Heart right ventricle (tissue), 16 donors: ENCODE results near the gene KRTAP10-3. TPM values are rescaled to one million over a fixed set of nuclear protein-coding genes. Genes with fewer than 3 reads are reported as not detected.

Experiments
- ATAC-seq, 8 donors: fragments of 200-7000 bp; cut with Tn5 transposase; one replicate each; pipeline ENCODE4 v1.9.1; 2020; ENCODE audit warnings: mild to moderate bottlenecking in 8 of 8, moderate library complexity in 8 of 8, moderate number of reproducible peaks in 1 of 8
- DNase-seq, 2 donors: peaks; one replicate each; pipeline ENCODE4 v3.0.0-alpha.2; 2020
- H3K27ac ChIP-seq, 10 donors: fragments of 200-600 bp; sonication (generic) in 2 of 10; one replicate each; pipeline versions ENCODE4 v1.5.0 to v1.8.0; 2020 to 2022; ENCODE audit warnings: mild to moderate bottlenecking in 3 of 10
- H3K27me3 ChIP-seq, 7 donors: fragments of 200-600 bp; one replicate each; pipeline ENCODE4 v1.8.0; 2021 to 2022; ENCODE audit warnings: mild to moderate bottlenecking in 2 of 7
- H3K36me3 ChIP-seq, 9 donors: fragments of 200-600 bp; sonication (generic) in 1 of 9; one replicate each; pipeline versions ENCODE4 v1.5.0 to v1.8.0; 2020 to 2022; ENCODE audit warnings: mild to moderate bottlenecking in 2 of 9
- H3K4me1 ChIP-seq, 9 donors: fragments of 200-600 bp; sonication (generic) in 1 of 9; one replicate each; pipeline versions ENCODE4 v1.5.0 to v1.8.0; 2020 to 2022; ENCODE audit warnings: mild to moderate bottlenecking in 4 of 9
- H3K4me3 ChIP-seq, 10 donors: fragments of 200-600 bp; sonication (generic) in 2 of 10; one replicate each; pipeline versions ENCODE4 v1.5.0 to v1.8.0; 2020 to 2022; ENCODE audit warnings: mild to moderate bottlenecking in 7 of 10, moderate library complexity in 2 of 10
- H3K9me3 ChIP-seq, 11 donors: fragments of 200-600 bp in 10 of 11; sonication (generic) in 2 of 11; one replicate each; pipeline versions ENCODE4 v1.5.0 to v1.8.0; 2013 to 2022; ENCODE audit warnings: mild to moderate bottlenecking in 2 of 11, control low read depth in 1 of 11, moderate library complexity in 1 of 11
- CTCF ChIP-seq, 9 donors: fragments of 200-600 bp; sonication (generic) in 2 of 9; IDR thresholded peaks; one replicate each; pipeline versions ENCODE4 v1.5.0 to v1.8.0; 2021 to 2022; ENCODE audit warnings: antibody characterized with exemption in 9 of 9, mild to moderate bottlenecking in 5 of 9, moderate library complexity in 1 of 9
- WGBS, 2 donors: extraction: QIAGEN DNeasy Blood & Tissue Kit; methylation state at CpG; one replicate each; pipeline ENCODE4 v1.1.7; 2013; ENCODE audit warnings: inconsistent platforms in 1 of 2; 5-methylcytosine and 5-hydroxymethylcytosine counted together
- intact Hi-C, 10 donors: fragments of 100-400 bp; cut with DNase I; formaldehyde crosslinking; loops; one replicate each; pipeline versions ENCODE4 v1.11.1 to v1.14.2; 2022
- polyA plus RNA-seq, 2 donors: library from polyadenylated mRNA; stranded (reverse); fragments of 200-250 nt; gene quantifications; one replicate each; pipeline ENCODE4 v1.2.3, GENCODE V29; 2013
- total RNA-seq, 10 donors: library from RNA; stranded (reverse); fragmentation: NEBNext Ultra II Directional in 3 of 10; extraction: Animal tissue kit (Norgen Biotek cat#: 25700) in 3 of 10; gene quantifications; one replicate each; pipeline versions ENCODE4 v1.2.1 to v1.2.4, GENCODE V29; 2021 to 2023
- donor health status: Arrhythmogenic right ventricular cardiomyopathy.
- donor health status: ischemic (EF 13 %, LVEDD 7.1; RV severe dilation, severe dysfunction).
- donor health status: healthy with polysubstance abuse.
- donor health status: DM: no; HTN: yes; CAD: no.
- donor health status: DM: no; HTN: no; CAD: no.
- donor health status: ischemic (EF 25% LVEDD 6.9; RV normal size, moderate dysfunction).
- donor health status: ischemic (EF 25% LVEDD 5.7; RV mildly dilated, moderate dysfunction).
- donor health status: healthy.
- donor health status: DM: yes; HTN: yes; CAD: no.
- donor health status: Ischemic cardiomyopathy.
- donor health status: ischemic (EF 35%, LVEDD 5.7; RV mildly dilated, moderate dysfunction).
- donor health status: nonischemic (EF 11% LVEDD 7.7; RV severe dilation, severe dysfunction).
- donor health status: DM: yes; HTN: yes; CAD: no.
- donor health status: PGD.
- donor health status: ischemic (EF 29% LVEDD 5.4; RV normal size, mild dysfunction).
- donor health status: nonischemic (EF 23%, LVEDD 6.1; RV moderate dilation, normal function).

KRTAP10-3 gene
- total and polyA plus RNA-seq, 12 donors: not detected

DNA sequence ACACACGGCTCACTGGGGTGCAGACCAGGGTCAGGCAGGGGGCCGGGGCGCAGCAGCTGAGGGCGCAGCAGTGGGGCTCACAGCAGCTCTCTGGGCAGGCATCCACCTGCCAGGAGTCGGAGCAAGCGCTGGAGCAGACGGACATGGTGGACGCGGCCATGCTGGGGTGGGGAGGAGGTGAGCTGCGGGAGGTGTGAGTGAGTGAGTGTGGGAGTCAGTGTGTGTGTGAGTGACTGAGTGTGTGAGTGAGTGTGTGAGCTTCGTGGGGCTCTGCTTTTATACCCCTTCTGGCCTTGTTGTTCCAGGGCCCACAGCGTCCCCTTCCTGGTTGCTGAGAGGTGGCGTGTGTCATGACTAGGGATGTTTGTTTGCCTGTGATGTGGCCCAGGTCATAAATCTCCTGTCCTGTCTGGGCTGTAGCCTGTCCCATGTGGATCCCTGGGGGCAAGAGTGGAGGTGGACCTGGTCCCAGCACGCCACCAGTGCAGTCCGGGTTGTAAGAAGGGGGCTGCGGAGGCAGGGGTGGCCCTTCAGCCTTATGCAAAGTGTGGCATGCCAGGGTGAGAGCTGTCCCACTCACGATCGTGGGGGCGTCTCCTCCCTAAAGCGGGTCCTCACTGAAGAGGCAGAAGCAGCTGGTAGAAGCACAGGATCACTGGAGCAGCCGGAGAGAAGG lies 18.5 kb downstream of the KRTAP10-3 start, which contains the start of gene KRTAP10-1:
Gene KRTAP10-1 (minus strand): TSS at position 205 of the 676 bp plus-strand sequence. CDS start 45 bp downstream, at position 160.
- Histone ChIP-seq H3K27ac (no peak within 1 kb of the TSS), H3K4me3 (no peak within 1 kb of the TSS), H3K4me1 (no peaks in the 10 kb centered on the region), H3K9me3 (peaks cover 0 to 33% (median 5%) of the 10 kb centered on the region in 11 donors), H3K27me3 (peaks cover 0 to 39% (median 0%) of the 10 kb centered on the region in 7 donors), H3K36me3 (no peaks in the 10 kb centered on the region)
- WGBS, 2 donors: 77 to 84% methylated on average over 21 of the region's 21 CpGs
- ATAC-seq (no peak), DNase-seq (no peak)
- intact Hi-C loops: no loop called here
- TF ChIP-seq CTCF (IDR thresholded peaks at IDR 0.05): no peak

- no peaks in the 10 kb centered on the region for H3K36me3 ChIP-seq
- DNase-seq: no peak
- ATAC-seq: no peak
- H3K9me3 ChIP-seq: peaks cover 0 to 26% (median 5%) of the 10 kb centered on the region in 11 donors
- WGBS, 2 donors: 69 to 80% methylated on average over 14 of the region's 14 CpGs
- H3K4me1 ChIP-seq: no peaks in the 10 kb centered on the region
- peaks cover 0 to 39% (median 0%) of the 10 kb centered on the region in 7 donors for H3K27me3 ChIP-seq
- intact Hi-C loops: no loop called here
- TF ChIP-seq CTCF (IDR thresholded peaks at IDR 0.05): no peak
- no peak overlapping the region for H3K27ac ChIP-seq
- H3K4me3 ChIP-seq: no peak overlapping the region
Measured at GRCh38 chr21:44539046-44539445, 19.5 kb downstream of the KRTAP10-3 start.

GRCh38 chr21:44537930-44538911 lies 20.4 kb downstream of the KRTAP10-3 start:
- intact Hi-C loops: no loop called here
- peaks cover 0 to 18% (median 5%) of the 10 kb centered on the region in 11 donors for H3K9me3 ChIP-seq
- no peak for TF ChIP-seq CTCF (IDR thresholded peaks at IDR 0.05)
- H3K4me1 ChIP-seq: no peaks in the 10 kb centered on the region
- no peak overlapping the region for H3K4me3 ChIP-seq
- DNase-seq (no peak), ATAC-seq (peak in 1 of 8 donors; percentile 26)
- WGBS, 2 donors: 91 to 94% methylated on average over 33 of the region's 33 CpGs
- H3K27me3 ChIP-seq: peaks cover 0 to 32% (median 0%) of the 10 kb centered on the region in 7 donors
- no peaks in the 10 kb centered on the region for H3K36me3 ChIP-seq
- no peak overlapping the region for H3K27ac ChIP-seq

DNA sequence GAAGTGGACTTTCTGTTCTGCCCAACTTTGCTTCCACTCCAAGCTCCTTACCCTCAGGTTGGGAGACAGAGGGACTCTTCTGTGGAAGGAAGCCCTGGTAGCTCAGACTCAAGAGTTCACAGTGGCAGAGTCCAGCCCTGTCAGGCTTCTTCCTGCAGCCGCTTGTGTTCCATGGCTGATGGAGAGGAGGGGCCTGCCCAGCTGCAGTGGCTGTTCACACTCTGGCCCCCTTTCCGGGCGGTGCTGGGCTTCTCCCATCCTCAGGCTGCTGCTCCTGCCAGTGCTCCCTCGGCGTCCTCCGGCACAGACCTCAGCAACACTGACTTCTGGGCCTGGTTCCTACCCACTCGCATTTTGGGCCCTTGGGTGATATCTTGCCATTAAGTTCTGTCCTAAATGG lies 22.6 kb downstream of the KRTAP10-3 start:
- Histone ChIP-seq H3K4me3 (no peak overlapping the region), H3K27ac (no peak overlapping the region), H3K27me3 (peaks cover 0 to 19% (median 0%) of the 10 kb centered on the region in 7 donors), H3K36me3 (no peaks in the 10 kb centered on the region), H3K4me1 (no peaks in the 10 kb centered on the region), H3K9me3 (no peaks in the 10 kb centered on the region)
- no peak for TF ChIP-seq CTCF (IDR thresholded peaks at IDR 0.05)
- DNase-seq: no peak
- 47 to 50% methylated on average over 7 of the region's 7 CpGs for WGBS, 2 donors
- intact Hi-C loops: no loop called here
- no peak for ATAC-seq
